ENCODE data around the gene TMEM11. TPM values are rescaled to one million over a fixed set of nuclear protein-coding genes. Genes with fewer than 3 reads are reported as not detected.

Gene TMEM11
- total and polyA plus RNA-seq, 2 of the 8 experiments (the other 6 are each of a cell fraction or from before 2014, with no cell fraction given), result 33.3 to 90.4 TPM

- Histone ChIP-seq H3K4me3 (ENCODE audit: extremely low read depth in 1 of 4, insufficient read depth in 2 of 4, low read depth in 3 of 4, low read length in 4 of 4) (no peak overlapping the region), H3K23me2 (ENCODE audit: low read depth, low read length) (no peaks in the 10 kb centered on the region), H3K27ac (ENCODE audit: low read depth, low read length) (no peak overlapping the region), H3K4me1 (replicated peaks in 1 of 4; ENCODE audit: control insufficient read depth in 3 of 4, insufficient read depth in 4 of 4, low read length in 3 of 4) (no peaks in the 10 kb centered on the region), H3K4me2 (ENCODE audit: insufficient read depth in 1 of 2, low read depth in 2 of 2, low read length in 2 of 2) (no peak overlapping the region), H3K36me3 (ENCODE audit: control insufficient read depth in 2 of 4, insufficient read depth in 4 of 4, low read length in 3 of 4) (no peaks in the 10 kb centered on the region), H3K14ac (ENCODE audit: insufficient read length) (no peak overlapping the region), H2BK12ac (ENCODE audit: low read depth, low read length) (no peak overlapping the region), H3K9me3 (ENCODE audit: insufficient read depth in 2 of 2, low read depth in 1 of 2, low read length in 1 of 2) (no peaks in the 10 kb centered on the region), H2AFZ (ENCODE audit: low read length) (no peak overlapping the region), H3K23ac (ENCODE audit: insufficient read length) (no peak overlapping the region), H3K27me3 (replicated peaks in 1 of 4; ENCODE audit: control insufficient read depth in 3 of 4, extremely low read depth in 1 of 4, insufficient read depth in 3 of 4, low read length in 3 of 4) (no peaks in the 10 kb centered on the region), H3K79me2 (ENCODE audit: control insufficient read depth in 1 of 2, insufficient read depth in 2 of 2, low read length in 2 of 2) (no peaks in the 10 kb centered on the region), H4K8ac (ENCODE audit: extremely low read depth, insufficient read depth, low read length) (no peak overlapping the region), H3K9ac (replicated peaks in 1 of 4; ENCODE audit: extremely low read depth in 1 of 4, low read depth in 3 of 4, low read length in 3 of 4) (no peak overlapping the region), H4K91ac (replicated peaks; ENCODE audit: insufficient read length, low read length) (no peak overlapping the region), H3K18ac (ENCODE audit: extremely low read depth, low read length) (no peak overlapping the region), H2BK20ac (ENCODE audit: low read length) (no peak overlapping the region), H2BK15ac (ENCODE audit: low read length) (no peak overlapping the region), H3K79me1 (ENCODE audit: low read depth, low read length) (no peaks in the 10 kb centered on the region), H4K5ac (ENCODE audit: insufficient read length, low read depth, low read length) (no peak overlapping the region), H2BK120ac (replicated peaks; ENCODE audit: low read depth, low read length) (no peak overlapping the region), H2AK5ac (ENCODE audit: low read depth, low read length) (no peak overlapping the region), H3K4ac (replicated peaks; ENCODE audit: insufficient read length, low read depth, low read length) (no peak overlapping the region), H4K20me1 (replicated peaks in 1 of 2; ENCODE audit: control insufficient read depth in 1 of 2, insufficient read depth in 2 of 2, low read length in 2 of 2) (no peaks in the 10 kb centered on the region), H2BK5ac (ENCODE audit: low read depth, low read length) (no peak overlapping the region), H3K56ac (replicated peaks; ENCODE audit: insufficient read length, low read depth, low read length) (no peak overlapping the region)
- FAIRE-seq, result no peak
- DNase-seq (ENCODE audit: low read depth in 1 of 2, low spot score in 2 of 2), result no peak
- WGBS, 2 experiments (ENCODE audit: extremely low coverage in 1 of 2, insufficient coverage in 1 of 2, insufficient read length in 1 of 2, insufficient replicate concordance in 2 of 2, low coverage in 1 of 2, low lambda C conversion rate in 2 of 2, missing lambda C conversion rate in 1 of 2), result 89% methylated on average over 2 of the region's 2 CpGs; no CpG with 5 or more reads in 1 of the 2 experiments
- ChIA-PET POLR2A (ENCODE audit: partially characterized antibody) (no interaction called here), CTCF (ENCODE audit: partially characterized antibody) (interaction anchor here (1.4 kb wide), 1 partner anchor 77 kb away, joined by 4 read pairs; no protein-coding TSS in a partner anchor)
- TF ChIP-seq TCF12 (IDR thresholded peaks at IDR 0.05; ENCODE audit: low read depth, low read length) (no peak), BCL11A (IDR thresholded peaks at IDR 0.05; ENCODE audit: low read depth in 2 of 2, low read length in 2 of 2) (no peak), POLR2A (IDR thresholded peaks at IDR 0.05; ENCODE audit: control extremely low read depth in 1 of 2, low read depth in 2 of 2, low read length in 2 of 2) (no peak), BRCA1 (IDR thresholded peaks at IDR 0.05; ENCODE audit: low read depth, low read length) (no peak), HDAC2 (IDR thresholded peaks at IDR 0.05; ENCODE audit: borderline replicate concordance in 1 of 2, low read depth in 2 of 2, low read length in 2 of 2) (no peak), CEBPB (IDR thresholded peaks at IDR 0.05; ENCODE audit: low read depth, low read length) (no peak), PHF8 (conservative IDR thresholded peaks at IDR 0.05; ENCODE audit: low read depth, low read length) (no peak), GTF2F1 (IDR thresholded peaks at IDR 0.05; ENCODE audit: borderline replicate concordance, low read depth, low read length) (no peak), USF2 (IDR thresholded peaks at IDR 0.05; ENCODE audit: low read length) (no peak), E2F6 (IDR thresholded peaks at IDR 0.05) (no peak), SP4 (IDR thresholded peaks at IDR 0.05; ENCODE audit: low read length) (no peak), CHD2 (IDR thresholded peaks at IDR 0.05; ENCODE audit: low read length) (no peak), RNF2 (IDR thresholded peaks at IDR 0.05; ENCODE audit: borderline replicate concordance, low read depth, low read length, missing control alignments, poor library complexity, severe bottlenecking) (no peak)
These were observed 51.6 kb downstream of the TMEM11 start for GRCh38 chr17:21162394-21162775.

Measured in H1 (cell line).